ENCODE data around the gene LRRC70.
"Not testable (repeated sequence)": the region's sequence is repeated elsewhere in the genome, so short reads cannot be mapped to it uniquely, and the experiment has no call there.

LRRC70 gene

GRCh38 chr5:62578540-62578939 is at the start of gene LRRC70:
Gene LRRC70, plus strand, starts transcription at chr5:62578819. Its CDS starts 620 bp downstream, at chr5:62579439.
- in situ Hi-C loops (cut with HindIII; ENCODE audit: low sequenced_read_pairs) = no loop called here

- in situ Hi-C loops (cut with HindIII; ENCODE audit: low sequenced_read_pairs) = no loop called here
These were observed 45.0 kb upstream of the LRRC70 start for GRCh38 chr5:62533597-62533996.

- in situ Hi-C loops (cut with HindIII; ENCODE audit: low sequenced_read_pairs) = no loop called here
These were observed 44.0 kb upstream of the LRRC70 start for GRCh38 chr5:62534461-62535236.

- in situ Hi-C loops (cut with HindIII; ENCODE audit: low sequenced_read_pairs) = no loop called here
These were observed 42.4 kb upstream of the LRRC70 start for GRCh38 chr5:62536232-62536631.

- in situ Hi-C loops (cut with HindIII; ENCODE audit: low sequenced_read_pairs) = no loop called here
These were observed 41.8 kb upstream of the LRRC70 start for GRCh38 chr5:62536783-62537182.

GRCh38 chr5:62538017-62538942 is 40.3 kb upstream of the LRRC70 start:
- in situ Hi-C loops (cut with HindIII; ENCODE audit: low sequenced_read_pairs) = no loop called here

GRCh38 chr5:62542720-62543119 is 35.9 kb upstream of the LRRC70 start:
- in situ Hi-C loops (cut with HindIII; ENCODE audit: low sequenced_read_pairs) = no loop called here

GRCh38 chr5:62547945-62548630 is 30.5 kb upstream of the LRRC70 start:
- in situ Hi-C loops (cut with HindIII; ENCODE audit: low sequenced_read_pairs) = no loop called here

- in situ Hi-C loops (cut with HindIII; ENCODE audit: low sequenced_read_pairs) = no loop called here
These were observed 28.5 kb upstream of the LRRC70 start for GRCh38 chr5:62550103-62550502.

- in situ Hi-C loops (cut with HindIII; ENCODE audit: low sequenced_read_pairs) = no loop called here
These were observed 22.7 kb upstream of the LRRC70 start for GRCh38 chr5:62555930-62556329.

GRCh38 chr5:62558941-62559340 is 19.7 kb upstream of the LRRC70 start:
- in situ Hi-C loops (cut with HindIII; ENCODE audit: low sequenced_read_pairs) = no loop called here

GRCh38 chr5:62560786-62561185 is 17.8 kb upstream of the LRRC70 start:
- in situ Hi-C loops (cut with HindIII; ENCODE audit: low sequenced_read_pairs) = no loop called here

- in situ Hi-C loops (cut with HindIII; ENCODE audit: low sequenced_read_pairs) = no loop called here
These were observed 16.7 kb upstream of the LRRC70 start for GRCh38 chr5:62561896-62562295.

- in situ Hi-C loops (cut with HindIII; ENCODE audit: low sequenced_read_pairs) = no loop called here
These were observed 15.8 kb upstream of the LRRC70 start for GRCh38 chr5:62562867-62563266.

GRCh38 chr5:62564101-62564500 is 14.5 kb upstream of the LRRC70 start:
- in situ Hi-C loops (cut with HindIII; ENCODE audit: low sequenced_read_pairs) = no loop called here

GRCh38 chr5:62565740-62566139 is 12.9 kb upstream of the LRRC70 start:
- in situ Hi-C loops (cut with HindIII; ENCODE audit: low sequenced_read_pairs) = not testable (repeated sequence)

GRCh38 chr5:62568143-62568542 is 10.5 kb upstream of the LRRC70 start:
- in situ Hi-C loops (cut with HindIII; ENCODE audit: low sequenced_read_pairs) = no loop called here

GRCh38 chr5:62568800-62569432 is 9.7 kb upstream of the LRRC70 start:
- in situ Hi-C loops (cut with HindIII; ENCODE audit: low sequenced_read_pairs) = no loop called here

- in situ Hi-C loops (cut with HindIII; ENCODE audit: low sequenced_read_pairs) = no loop called here
These were observed 9.1 kb upstream of the LRRC70 start for GRCh38 chr5:62569470-62569869.

- in situ Hi-C loops (cut with HindIII; ENCODE audit: low sequenced_read_pairs) = loop anchor here (5.0 kb wide), 1 partner anchor 56 kb away; no protein-coding TSS in a partner anchor
These were observed 5.6 kb upstream of the LRRC70 start for GRCh38 chr5:62572918-62573514.

Data from endothelial cell of hepatic sinusoid (primary cell).